IgD-negative memory B cell (primary cell): Measurements from ENCODE around the gene LMF1. TPM values are rescaled to one million over a fixed set of nuclear protein-coding genes. Genes with fewer than 3 reads are reported as not detected.

ENCODE experiments used
- H3K27ac Mint-ChIP-seq, 3 donors: one replicate each; pipeline ENCODE4 v1.8.0; 2020 to 2022; ENCODE audit warnings: mild to moderate bottlenecking in 3 of 3, mixed read lengths in 3 of 3, moderate library complexity in 1 of 3
- H3K27me3 Mint-ChIP-seq: one replicate; pipeline ENCODE4 v1.8.0; 2021; ENCODE audit warnings: mixed read lengths
- H3K36me3 Mint-ChIP-seq: one replicate; pipeline ENCODE4 v1.8.0; 2020; ENCODE audit warnings: mild to moderate bottlenecking, mixed read lengths
- H3K4me1 Mint-ChIP-seq, 3 donors: one replicate each; pipeline ENCODE4 v1.8.0; 2020 to 2022; ENCODE audit warnings: mixed read lengths in 3 of 3, mild to moderate bottlenecking in 1 of 3
- H3K4me3 Mint-ChIP-seq, 4 donors: one replicate each; pipeline ENCODE4 v1.8.0; 2020 to 2022; ENCODE audit warnings: mild to moderate bottlenecking in 4 of 4, mixed read lengths in 4 of 4, moderate library complexity in 3 of 4
- H3K9me3 Mint-ChIP-seq, 3 donors: one replicate each; pipeline ENCODE4 v1.8.0; 2020 to 2021; ENCODE audit warnings: mixed read lengths in 3 of 3, mild to moderate bottlenecking in 1 of 3
- polyA plus RNA-seq: library from polyadenylated mRNA; unstranded; fragments of 300-500 nt; fragmentation: Illumina TruSeq; gene quantifications from one replicate; pipeline ENCODE4 v1.2.3, GENCODE V29; 2021

LMF1 gene
- polyA plus RNA-seq, 1 donor from 2014 or later: 16.1 TPM

DNA sequence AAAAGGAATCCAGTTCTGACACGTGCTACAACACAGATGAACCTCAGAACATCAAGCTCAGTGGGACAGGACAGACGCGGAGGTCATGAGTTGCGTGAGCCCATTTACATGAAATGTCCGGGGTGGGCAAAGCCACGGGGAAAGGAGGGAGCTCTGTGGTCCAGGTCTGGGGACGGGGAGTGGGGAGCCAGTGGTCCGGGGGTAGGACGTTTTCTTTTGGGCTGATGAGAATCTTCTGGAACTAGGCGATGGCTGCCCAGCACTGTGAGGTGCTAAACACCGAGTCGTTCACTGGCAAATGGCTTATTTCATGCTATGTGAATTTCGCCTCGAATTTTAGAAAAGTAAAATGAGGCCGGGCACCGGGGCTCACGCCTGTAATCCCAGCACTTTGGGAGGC is 2.6 kb upstream of the LMF1 start:
- Mint-ChIP-seq H3K9me3 (peaks cover 0 to 2% (median 0%) of the 10 kb centered on the region in 3 donors), H3K4me3 (peak overlapping the region in 1 of 4 donors; percentile 78), H3K27ac (peak overlapping the region in 1 of 3 donors; percentile 53), H3K36me3 (peaks cover 1% of the 10 kb centered on the region), H3K4me1 (peaks cover 5 to 9% (median 5%) of the 10 kb centered on the region in 3 donors), H3K27me3 (peaks cover 3% of the 10 kb centered on the region)

DNA sequence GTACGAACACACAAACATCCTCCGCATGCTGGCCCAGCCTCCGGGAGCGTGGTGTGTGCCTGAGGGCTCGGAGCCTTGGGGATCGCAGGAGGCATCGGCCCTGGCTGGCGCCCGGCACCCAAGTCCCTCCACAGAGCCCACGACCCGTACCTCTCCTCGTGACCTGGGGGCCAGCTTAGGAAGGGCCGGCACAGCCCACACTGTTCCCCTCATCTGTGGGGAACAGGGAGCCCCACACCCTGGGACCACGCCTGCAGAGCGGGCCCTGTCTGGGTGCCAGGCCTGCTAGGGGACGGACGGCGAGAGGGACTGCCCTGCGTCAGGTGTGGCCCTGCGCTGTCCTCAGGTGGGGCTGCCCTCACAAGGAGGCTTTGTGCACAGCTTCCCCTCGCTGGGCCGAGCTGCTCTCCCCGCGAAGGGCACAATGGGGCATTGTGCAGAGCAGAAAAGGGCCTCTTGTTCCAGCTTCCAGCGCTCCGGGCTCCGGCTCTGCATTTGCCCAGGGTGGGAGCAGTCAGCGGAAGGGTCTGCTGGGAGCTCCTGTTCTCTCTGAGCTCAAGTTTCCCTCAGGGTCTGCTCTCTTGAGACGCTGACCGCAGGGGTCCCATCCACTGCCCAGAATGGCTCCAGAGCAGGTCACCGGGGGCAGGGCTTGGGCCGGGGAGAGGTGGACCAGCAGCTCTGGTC is 1.7 kb upstream of the LMF1 start:
- H3K4me3 Mint-ChIP-seq: no peak overlapping the region
- no peak overlapping the region for H3K27ac Mint-ChIP-seq
- peaks cover 5 to 12% (median 5%) of the 10 kb centered on the region in 3 donors for H3K4me1 Mint-ChIP-seq
- peaks cover 3% of the 10 kb centered on the region for H3K27me3 Mint-ChIP-seq
- H3K9me3 Mint-ChIP-seq: peaks cover 0 to 2% (median 0%) of the 10 kb centered on the region in 3 donors
- H3K36me3 Mint-ChIP-seq: peaks cover 3% of the 10 kb centered on the region

DNA sequence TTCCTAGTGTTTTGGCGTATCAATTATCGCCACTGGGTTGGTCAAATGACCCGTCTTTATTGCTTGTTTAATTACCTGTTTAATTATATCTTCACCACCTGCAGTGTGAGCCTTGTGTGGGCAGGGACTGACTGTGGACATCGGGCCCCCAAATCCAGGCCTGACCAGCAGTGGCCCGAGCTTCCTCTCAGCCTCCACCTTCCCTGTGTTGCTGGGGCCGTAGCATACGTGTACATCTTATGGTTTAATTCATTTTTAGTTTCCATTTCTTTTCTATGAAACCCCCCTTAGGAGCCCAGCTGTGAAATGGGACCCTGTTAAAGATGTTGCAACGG is 1.2 kb upstream of the LMF1 start:
- Mint-ChIP-seq H3K27ac (no peak overlapping the region), H3K4me1 (peaks cover 5 to 12% (median 5%) of the 10 kb centered on the region in 3 donors), H3K27me3 (peaks cover 3% of the 10 kb centered on the region), H3K36me3 (peaks cover 3% of the 10 kb centered on the region), H3K4me3 (peak overlapping the region; percentile 46 to 83 (median 76)), H3K9me3 (peaks cover 0 to 2% (median 0%) of the 10 kb centered on the region in 3 donors)

DNA sequence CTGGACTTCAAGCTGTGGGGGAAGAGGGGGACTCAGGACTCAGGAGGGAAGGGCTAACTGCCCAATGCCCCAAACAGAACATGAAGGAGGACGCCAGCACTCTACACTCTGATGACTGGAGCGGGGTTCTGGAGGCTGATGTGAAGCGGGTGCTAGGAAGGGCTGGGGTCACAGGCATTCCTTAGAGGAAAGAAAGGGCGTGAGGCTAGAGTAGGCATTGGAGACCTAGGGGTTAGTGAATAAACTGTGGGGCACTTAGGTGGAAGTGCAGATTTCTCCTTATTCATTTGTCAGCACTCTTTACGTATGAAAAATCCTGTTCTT is 760 bp upstream of the LMF1 start:
- Mint-ChIP-seq H3K9me3 (peaks cover 0 to 2% (median 0%) of the 10 kb centered on the region in 3 donors), H3K4me3 (peak overlapping the region; percentile 30 to 83 (median 76)), H3K36me3 (peaks cover 4% of the 10 kb centered on the region), H3K4me1 (peaks cover 5 to 12% (median 5%) of the 10 kb centered on the region in 3 donors), H3K27ac (peak overlapping the region in 1 of 3 donors; percentile 78), H3K27me3 (peaks cover 3% of the 10 kb centered on the region)

DNA sequence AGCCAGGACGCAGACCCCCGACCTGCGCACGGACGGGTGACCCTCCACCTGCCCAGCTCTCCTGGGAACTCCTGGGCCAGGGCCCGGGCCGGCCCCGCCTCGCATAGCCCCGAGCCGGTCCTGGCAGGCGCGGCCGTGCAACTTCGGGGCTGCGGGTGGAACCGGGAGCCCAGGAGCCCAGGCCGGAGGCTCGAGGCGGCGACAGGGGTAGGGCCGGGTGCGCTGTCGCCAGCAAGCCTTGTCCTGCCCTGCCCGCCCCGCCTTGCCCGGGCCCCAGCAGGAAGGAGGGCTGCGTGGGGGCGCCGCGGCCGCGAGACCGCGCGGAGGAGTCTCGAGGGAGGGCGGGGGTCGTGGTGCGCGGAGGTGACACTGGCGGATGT is 408 bp downstream of the LMF1 start:
- peak overlapping the region; percentile 76 to 89 (median 86) for H3K4me3 Mint-ChIP-seq
- H3K9me3 Mint-ChIP-seq: peaks cover 0 to 4% (median 2%) of the 10 kb centered on the region in 3 donors
- peaks cover 3% of the 10 kb centered on the region for H3K27me3 Mint-ChIP-seq

DNA sequence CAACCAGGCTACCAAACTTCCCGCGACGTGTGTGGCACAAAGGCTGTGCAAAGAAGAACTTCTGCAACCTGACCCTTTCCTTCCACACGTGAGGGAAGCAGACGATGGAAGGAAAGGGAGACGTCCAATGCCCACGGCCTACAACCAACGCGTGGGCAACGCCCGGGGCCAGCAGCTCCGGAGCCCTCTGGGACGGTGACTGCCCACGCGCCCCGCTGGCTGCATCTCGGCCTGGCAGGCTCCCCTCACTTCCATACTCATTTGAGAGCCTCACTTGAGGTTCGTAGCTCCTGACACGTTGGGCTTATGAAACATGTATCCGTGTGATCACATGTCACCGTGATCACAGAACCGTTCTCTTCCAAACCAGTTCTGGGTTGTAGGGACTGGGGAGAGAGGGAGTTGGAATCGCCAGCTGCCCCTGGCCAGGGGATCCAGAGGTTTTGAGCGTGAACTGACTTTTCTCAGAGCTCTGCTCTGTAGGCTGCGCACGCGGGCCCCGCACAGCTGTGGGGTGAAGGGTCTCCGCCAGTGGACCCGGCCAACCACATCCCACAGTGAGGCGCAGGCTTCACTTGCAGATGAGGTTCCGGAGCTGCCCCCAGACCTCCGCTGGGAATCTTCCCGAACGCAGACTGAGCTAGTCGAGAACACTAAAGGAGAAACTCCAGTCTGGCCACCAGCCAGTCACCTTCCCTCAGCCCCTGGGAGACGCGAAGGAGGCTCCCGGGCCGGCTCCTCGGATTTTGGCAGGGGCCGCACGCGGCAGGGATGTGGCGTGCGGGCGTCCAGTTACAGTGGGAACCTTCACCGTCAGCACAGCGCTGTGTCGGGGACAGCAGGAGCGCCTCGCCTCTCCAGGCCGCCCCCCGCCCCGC is 1.0 kb downstream of the LMF1 start:
- Mint-ChIP-seq H3K27ac (no peak overlapping the region), H3K4me3 (peak overlapping the region; percentile 49 to 92 (median 82)), H3K9me3 (peaks cover 0 to 4% (median 2%) of the 10 kb centered on the region in 3 donors), H3K4me1 (peaks cover 7 to 18% (median 8%) of the 10 kb centered on the region in 3 donors), H3K36me3 (peaks cover 13% of the 10 kb centered on the region), H3K27me3 (peaks cover 3% of the 10 kb centered on the region)

More for the DNA sequence above, 408 bp downstream of the LMF1 start:
- Mint-ChIP-seq H3K36me3 (peaks cover 12% of the 10 kb centered on the region), H3K4me1 (peaks cover 5 to 17% (median 8%) of the 10 kb centered on the region in 3 donors), H3K27ac (peak overlapping the region in 1 of 3 donors; percentile 63)

DNA sequence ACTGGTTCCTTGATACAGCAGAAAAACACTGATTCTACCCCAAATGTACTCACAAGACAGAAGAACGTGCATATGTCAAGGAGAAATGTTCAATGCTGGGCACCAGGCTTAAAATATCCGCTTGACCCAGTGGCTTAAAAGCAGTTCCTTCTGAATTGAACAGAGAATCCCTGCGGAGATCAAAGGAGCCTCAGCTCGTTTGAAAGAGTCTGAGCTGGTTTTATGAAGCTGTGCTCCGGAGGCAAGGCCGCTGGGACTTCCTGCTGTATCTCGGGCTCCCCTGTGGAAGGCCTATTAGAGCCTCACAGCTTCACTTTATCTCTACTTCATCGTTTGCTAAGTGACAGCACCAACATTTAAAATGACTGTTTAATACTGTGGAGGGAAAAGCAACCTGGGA is 2.2 kb downstream of the LMF1 start:
- peaks cover 8 to 22% (median 13%) of the 10 kb centered on the region in 3 donors for H3K4me1 Mint-ChIP-seq

DNA sequence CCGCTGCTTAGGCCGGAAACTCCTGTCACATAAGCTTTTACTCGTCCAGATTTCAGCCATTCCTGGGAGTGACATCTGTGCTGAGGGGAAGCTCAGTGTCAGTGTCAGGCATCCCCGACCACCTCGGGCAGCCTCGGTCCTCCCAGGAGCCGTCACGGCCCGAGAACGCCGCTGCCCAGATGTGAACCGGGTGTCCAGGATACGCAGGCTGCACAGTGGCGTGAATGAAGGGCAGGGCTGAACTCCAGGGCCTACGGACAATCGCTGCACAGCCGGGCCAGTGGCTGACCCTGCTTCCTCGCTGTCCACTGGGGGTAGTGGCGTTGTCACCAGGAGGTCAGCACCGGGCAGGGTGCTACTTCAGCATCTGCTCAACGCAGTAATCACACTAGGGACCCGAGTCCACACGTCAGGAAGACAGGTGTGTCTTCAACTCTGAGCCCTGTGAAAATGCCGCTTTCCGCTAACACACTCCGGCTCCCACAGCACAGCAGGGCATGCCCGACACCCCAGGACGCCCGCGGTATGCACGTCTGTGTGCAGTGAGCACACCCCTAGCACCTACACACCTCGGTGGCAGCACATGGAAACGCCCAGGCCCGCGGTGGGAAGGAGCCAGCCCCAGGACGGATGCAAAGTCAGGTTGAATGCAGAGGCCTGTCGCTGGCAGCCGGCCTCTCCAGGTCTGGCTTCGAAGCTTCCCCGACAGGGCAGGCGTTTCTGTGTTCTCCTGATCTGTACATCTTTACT is 3.1 kb downstream of the LMF1 start:
- peak overlapping the region in 1 of 4 donors; percentile 82 for H3K4me3 Mint-ChIP-seq
- H3K36me3 Mint-ChIP-seq: peaks cover 16% of the 10 kb centered on the region
- no peak overlapping the region for H3K27ac Mint-ChIP-seq
- H3K4me1 Mint-ChIP-seq: peaks cover 6 to 26% (median 14%) of the 10 kb centered on the region in 3 donors
- peaks cover 0 to 4% (median 2%) of the 10 kb centered on the region in 3 donors for H3K9me3 Mint-ChIP-seq
- H3K27me3 Mint-ChIP-seq: peaks cover 2% of the 10 kb centered on the region

More for the DNA sequence above, 2.2 kb downstream of the LMF1 start:
- peaks cover 0 to 4% (median 2%) of the 10 kb centered on the region in 3 donors for H3K9me3 Mint-ChIP-seq
- peaks cover 16% of the 10 kb centered on the region for H3K36me3 Mint-ChIP-seq
- H3K27ac Mint-ChIP-seq: peak overlapping the region in 1 of 3 donors; percentile 14
- H3K27me3 Mint-ChIP-seq: peaks cover 3% of the 10 kb centered on the region
- H3K4me3 Mint-ChIP-seq: peak overlapping the region in 3 of 4 donors; percentile 41 to 82 (median 54)

DNA sequence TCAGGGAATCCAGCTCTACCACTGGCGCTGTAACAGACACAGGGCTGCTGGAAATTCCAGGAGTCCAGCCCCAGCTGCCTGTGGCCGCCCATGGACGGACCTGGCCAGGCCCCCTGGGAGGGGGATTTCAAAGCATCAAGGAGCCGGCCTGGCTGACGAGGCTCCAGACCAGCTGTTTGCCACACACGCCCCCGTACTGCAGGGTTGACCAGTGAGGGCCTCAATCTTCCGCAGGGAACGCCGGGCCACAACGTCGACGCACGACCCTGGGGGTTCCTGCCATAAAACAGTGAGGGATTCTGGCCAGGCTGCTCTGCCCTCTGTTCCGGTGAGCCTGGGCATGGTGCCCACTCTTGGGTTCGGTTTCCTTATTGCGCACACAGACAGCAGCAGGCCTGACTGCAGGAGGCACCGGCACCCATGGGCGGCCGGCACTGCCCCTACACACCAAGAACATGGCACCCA is 3.7 kb downstream of the LMF1 start:
- Mint-ChIP-seq H3K36me3 (peaks cover 16% of the 10 kb centered on the region), H3K9me3 (peaks cover 0 to 4% (median 2%) of the 10 kb centered on the region in 3 donors), H3K4me3 (no peak overlapping the region), H3K27ac (no peak overlapping the region), H3K4me1 (peaks cover 6 to 26% (median 14%) of the 10 kb centered on the region in 3 donors), H3K27me3 (peaks cover 2% of the 10 kb centered on the region)

DNA sequence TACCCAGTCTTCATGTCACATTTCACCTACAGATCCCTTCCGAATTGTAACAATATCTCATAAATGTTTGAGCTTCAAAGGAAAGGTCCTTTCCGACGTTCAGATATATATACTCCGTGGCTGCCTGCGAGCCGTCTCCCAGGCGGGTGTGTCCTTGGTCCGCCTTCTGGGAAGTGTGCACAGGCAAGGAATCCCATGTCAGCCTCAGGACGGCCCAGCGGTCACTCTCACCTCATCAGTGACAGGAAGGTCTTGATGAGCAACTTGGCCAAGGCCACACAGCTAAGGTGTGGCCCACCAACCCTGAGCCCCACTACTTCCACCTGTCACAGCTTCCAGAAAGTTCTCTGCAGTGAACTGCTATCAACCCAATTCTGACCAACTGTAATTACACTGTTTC is 4.3 kb downstream of the LMF1 start:
- Mint-ChIP-seq H3K9me3 (peaks cover 0 to 4% (median under 1%) of the 10 kb centered on the region in 3 donors), H3K4me1 (peaks cover 5 to 26% (median 14%) of the 10 kb centered on the region in 3 donors), H3K4me3 (peak overlapping the region in 2 of 4 donors; percentile 29 to 52), H3K36me3 (peaks cover 16% of the 10 kb centered on the region), H3K27ac (no peak overlapping the region), H3K27me3 (peaks cover 2% of the 10 kb centered on the region)

DNA sequence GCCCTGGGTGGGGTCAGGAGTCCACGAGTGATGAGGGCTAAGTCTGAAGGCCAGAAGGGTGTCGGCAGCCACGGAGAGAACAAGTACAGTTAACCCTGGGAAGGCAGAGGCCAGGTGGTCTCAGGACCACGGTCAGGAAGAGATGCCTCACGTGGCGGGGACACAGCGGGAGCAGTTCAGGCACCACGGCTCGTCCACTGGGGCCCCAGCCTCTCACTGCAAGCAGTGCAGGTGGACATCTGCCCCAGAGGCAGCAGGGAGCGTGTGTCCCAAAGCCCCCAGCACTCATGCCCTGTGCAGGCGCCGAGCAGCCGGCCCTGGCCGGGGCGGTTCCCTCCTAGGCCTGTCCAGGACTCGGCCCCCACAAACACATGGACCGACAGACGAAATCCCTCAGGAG is 4.7 kb downstream of the LMF1 start:
- H3K36me3 Mint-ChIP-seq: peaks cover 16% of the 10 kb centered on the region
- H3K4me1 Mint-ChIP-seq: peaks cover 3 to 26% (median 14%) of the 10 kb centered on the region in 3 donors
- H3K27ac Mint-ChIP-seq: peak overlapping the region in 1 of 3 donors; percentile 5
- H3K4me3 Mint-ChIP-seq: peak overlapping the region in 1 of 4 donors; percentile 48
- H3K9me3 Mint-ChIP-seq: peaks cover 0 to 4% (median 0%) of the 10 kb centered on the region in 3 donors
- no peaks in the 10 kb centered on the region for H3K27me3 Mint-ChIP-seq

DNA sequence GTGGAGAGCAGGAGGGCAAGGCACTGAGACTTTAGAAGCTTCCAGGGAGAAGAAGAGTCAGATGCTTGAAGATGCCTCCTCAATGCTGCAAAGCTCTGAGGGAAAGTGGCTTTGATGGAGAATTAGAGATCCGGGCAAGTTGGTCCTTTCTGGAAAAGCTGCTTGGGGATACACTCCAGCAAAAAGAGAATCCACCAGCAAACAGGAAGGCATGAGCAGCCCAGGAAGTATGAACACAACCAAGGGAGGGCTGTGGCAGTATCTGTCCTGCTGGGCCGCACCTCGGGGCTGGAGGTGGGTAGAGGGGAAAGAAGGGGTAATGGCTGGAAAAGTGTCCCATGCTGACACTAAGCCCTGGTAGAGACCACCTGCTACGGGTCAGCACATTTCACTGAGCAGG is 5.3 kb downstream of the LMF1 start:
- H3K27me3 Mint-ChIP-seq: no peaks in the 10 kb centered on the region
- peak overlapping the region in 1 of 3 donors; percentile 5 for H3K27ac Mint-ChIP-seq
- peaks cover 3 to 26% (median 14%) of the 10 kb centered on the region in 3 donors for H3K4me1 Mint-ChIP-seq
- H3K4me3 Mint-ChIP-seq: peak overlapping the region in 1 of 4 donors; percentile 48
- H3K9me3 Mint-ChIP-seq: peaks cover 0 to 4% (median 0%) of the 10 kb centered on the region in 3 donors
- H3K36me3 Mint-ChIP-seq: peaks cover 16% of the 10 kb centered on the region

DNA sequence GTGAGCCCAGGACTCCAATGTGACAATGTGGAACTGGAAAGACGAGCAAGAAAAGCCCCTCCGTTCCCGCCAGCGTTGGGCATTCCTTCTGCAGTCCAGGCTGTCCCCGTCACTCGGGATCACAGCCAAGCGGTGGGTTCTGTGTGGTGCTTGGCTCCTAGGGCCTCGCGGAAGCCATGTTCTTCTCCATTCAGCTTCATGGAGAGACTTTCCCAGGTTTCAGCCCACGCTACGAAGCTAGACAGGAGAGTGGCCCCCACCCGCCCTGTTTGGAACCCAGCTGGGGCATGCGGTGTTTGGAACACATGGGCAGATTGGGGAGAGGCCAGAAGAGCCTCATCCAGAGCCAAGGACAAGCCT is 5.8 kb downstream of the LMF1 start:
- H3K36me3 Mint-ChIP-seq: peaks cover 16% of the 10 kb centered on the region
- H3K4me3 Mint-ChIP-seq: peak overlapping the region in 1 of 4 donors; percentile 67
- no peaks in the 10 kb centered on the region for H3K27me3 Mint-ChIP-seq
- H3K9me3 Mint-ChIP-seq: peaks cover 0 to 4% (median 0%) of the 10 kb centered on the region in 3 donors
- H3K4me1 Mint-ChIP-seq: peaks cover 3 to 26% (median 14%) of the 10 kb centered on the region in 3 donors
- no peak overlapping the region for H3K27ac Mint-ChIP-seq

DNA sequence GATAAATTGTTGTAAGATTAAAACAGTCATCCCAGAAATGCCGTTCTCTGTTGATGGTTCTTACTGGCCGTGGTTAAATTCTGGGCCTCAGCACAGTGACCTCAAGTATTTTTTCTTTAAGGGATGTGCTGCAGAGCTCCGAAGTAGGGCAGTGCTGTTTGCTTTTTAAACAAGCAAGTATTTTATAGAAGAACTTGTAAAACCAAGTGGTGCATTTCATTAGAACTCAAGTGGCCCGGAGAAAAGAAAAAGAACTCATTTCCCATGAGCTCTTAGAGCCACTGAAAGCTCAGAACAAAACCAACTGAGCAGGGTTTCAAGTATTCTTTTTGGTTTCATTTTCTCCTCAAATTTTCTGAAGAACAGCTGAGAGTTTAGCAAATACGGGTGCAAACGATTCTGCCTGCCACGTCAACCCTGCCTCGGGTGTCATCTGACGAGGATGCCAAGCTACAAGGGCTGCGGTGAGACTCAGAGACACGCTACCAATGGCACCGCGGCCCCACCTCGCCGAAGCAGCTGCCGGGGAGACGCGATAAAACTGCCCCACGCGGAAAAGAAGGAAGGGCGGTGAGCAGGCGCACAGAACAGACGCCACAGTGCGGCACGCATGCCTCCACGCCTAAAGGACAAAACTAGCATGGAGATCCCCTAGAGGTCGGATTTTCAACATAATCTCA is 6.3 kb downstream of the LMF1 start:
- Mint-ChIP-seq H3K9me3 (peaks cover 0 to 4% (median 0%) of the 10 kb centered on the region in 3 donors), H3K4me1 (peaks cover 3 to 26% (median 12%) of the 10 kb centered on the region in 3 donors), H3K27ac (peak overlapping the region in 1 of 3 donors; percentile 59), H3K36me3 (peaks cover 18% of the 10 kb centered on the region), H3K27me3 (no peaks in the 10 kb centered on the region), H3K4me3 (peak overlapping the region in 3 of 4 donors; percentile 17 to 67 (median 46))
